NCI-H1436 (cell line): Measurements from ENCODE around the gene MPDU1.

Experiments used
- DNase-seq: peaks from one replicate; lab custom pipeline; 2025; lab: John Stamatoyannopoulos, UW

The MPDU1 gene

GRCh38 chr17:7560172-7561027 is 23.3 kb upstream of the MPDU1 start:
- no peak for DNase-seq

- peak; percentile 79 for DNase-seq
Measured at GRCh38 chr17:7561028-7561575, 22.6 kb upstream of the MPDU1 start.

- DNase-seq = peak; percentile 88
Measured at GRCh38 chr17:7561589-7562207, 22.0 kb upstream of the MPDU1 start, which contains the start of gene SENP3. SENP3 (plus strand) TSS chr17:7561919; CDS start chr17:7563077, 1,158 bp downstream.

- DNase-seq = no peak
Measured at GRCh38 chr17:7562208-7562605, 21.4 kb upstream of the MPDU1 start.

- no peak for DNase-seq
Measured at GRCh38 chr17:7563115-7563869, 20.4 kb upstream of the MPDU1 start.

- DNase-seq = no peak
Measured at GRCh38 chr17:7569571-7569970, 14.1 kb upstream of the MPDU1 start.

- no peak for DNase-seq
Measured at GRCh38 chr17:7570351-7570750, 13.3 kb upstream of the MPDU1 start.

GRCh38 chr17:7572338-7572587 is 11.4 kb upstream of the MPDU1 start:
- no peak for DNase-seq

- DNase-seq = peak; percentile 98
Measured at GRCh38 chr17:7572588-7573323, 10.9 kb upstream of the MPDU1 start.

- DNase-seq = peak; percentile 83
Measured at GRCh38 chr17:7573324-7574080, 10.2 kb upstream of the MPDU1 start.

GRCh38 chr17:7574176-7574953 is 9.3 kb upstream of the MPDU1 start:
- DNase-seq = no peak

GRCh38 chr17:7575481-7575883 is 8.2 kb upstream of the MPDU1 start:
- DNase-seq = no peak

- DNase-seq = no peak
Measured at GRCh38 chr17:7575959-7576358, 7.7 kb upstream of the MPDU1 start.

GRCh38 chr17:7576432-7576937 is 7.2 kb upstream of the MPDU1 start:
- DNase-seq = no peak

GRCh38 chr17:7577327-7578199 is 6.1 kb upstream of the MPDU1 start:
- DNase-seq = no peak

- DNase-seq = no peak
Measured at GRCh38 chr17:7579001-7579833, 4.4 kb upstream of the MPDU1 start, which contains the start of gene CD68. CD68 (plus strand) TSS chr17:7579638; CDS start chr17:7579678, 40 bp downstream.

- no peak for DNase-seq
Measured at GRCh38 chr17:7579834-7580603, 3.6 kb upstream of the MPDU1 start.
